Sigmoid colon (tissue), 3 donors: ENCODE measurements around the gene OR6K3.

ENCODE experiments used
- POLR2A ChIP-seq, 2 donors: fragments of 450-650 bp; IDR thresholded peaks; one replicate each; pipeline ENCODE4 v1.6.1; 2016; ENCODE audit warnings: antibody characterized with exemption in 2 of 2, mild to moderate bottlenecking in 2 of 2, moderate library complexity in 2 of 2
- TF ChIP-seq, protein P1 (sequence below), 4 experiments: fragments of 450-650 bp in 3 of 4; fragments of 200-600 bp in 1 of 4; IDR thresholded peaks; one replicate each; pipeline ENCODE4 v1.5.1; 2016 to 2019; ENCODE audit warnings: antibody characterized with exemption in 4 of 4, mild to moderate bottlenecking in 3 of 4, moderate library complexity in 2 of 4

DNA sequence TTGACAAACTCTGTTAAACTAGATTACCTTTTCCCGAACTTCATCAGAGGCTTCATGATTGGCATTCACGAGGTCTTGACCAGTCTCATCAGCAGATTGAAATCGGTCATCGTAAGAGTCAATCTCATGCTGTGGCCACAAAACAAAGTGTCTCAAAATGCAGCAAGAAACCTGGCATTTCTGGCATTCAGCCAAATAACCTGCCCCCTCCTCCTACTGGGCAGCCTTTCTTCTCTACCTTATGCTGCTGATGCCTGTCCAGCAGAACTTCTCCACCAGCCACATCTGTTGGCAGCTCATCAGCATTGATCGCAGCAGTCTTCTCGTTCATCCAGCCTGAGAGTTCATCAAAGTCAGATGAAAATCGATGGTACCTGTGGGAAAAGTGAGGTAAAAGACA, 46.2 kb downstream of the OR6K3 start:
- TF ChIP-seq, protein P1, sequence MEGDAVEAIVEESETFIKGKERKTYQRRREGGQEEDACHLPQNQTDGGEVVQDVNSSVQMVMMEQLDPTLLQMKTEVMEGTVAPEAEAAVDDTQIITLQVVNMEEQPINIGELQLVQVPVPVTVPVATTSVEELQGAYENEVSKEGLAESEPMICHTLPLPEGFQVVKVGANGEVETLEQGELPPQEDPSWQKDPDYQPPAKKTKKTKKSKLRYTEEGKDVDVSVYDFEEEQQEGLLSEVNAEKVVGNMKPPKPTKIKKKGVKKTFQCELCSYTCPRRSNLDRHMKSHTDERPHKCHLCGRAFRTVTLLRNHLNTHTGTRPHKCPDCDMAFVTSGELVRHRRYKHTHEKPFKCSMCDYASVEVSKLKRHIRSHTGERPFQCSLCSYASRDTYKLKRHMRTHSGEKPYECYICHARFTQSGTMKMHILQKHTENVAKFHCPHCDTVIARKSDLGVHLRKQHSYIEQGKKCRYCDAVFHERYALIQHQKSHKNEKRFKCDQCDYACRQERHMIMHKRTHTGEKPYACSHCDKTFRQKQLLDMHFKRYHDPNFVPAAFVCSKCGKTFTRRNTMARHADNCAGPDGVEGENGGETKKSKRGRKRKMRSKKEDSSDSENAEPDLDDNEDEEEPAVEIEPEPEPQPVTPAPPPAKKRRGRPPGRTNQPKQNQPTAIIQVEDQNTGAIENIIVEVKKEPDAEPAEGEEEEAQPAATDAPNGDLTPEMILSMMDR (IDR thresholded peaks at IDR 0.05), result no peak
- TF ChIP-seq POLR2A (IDR thresholded peaks at IDR 0.05), result no peak
